GM23338 (cell line): ENCODE results near the gene BRSK2. TPM values are rescaled to one million over a fixed set of nuclear protein-coding genes. Genes with fewer than 3 reads are reported as not detected.

Experiments
- ATAC-seq: fragments of 200-7000 bp; cut with Tn5 transposase; 3 replicates; pipeline ENCODE4 v1.9.1; 2020
- DNase-seq: peaks from one replicate; pipeline ENCODE4 v3.0.0-alpha.2; 2015; ENCODE audit warnings: low spot score
- H2AFZ ChIP-seq: fragments of 200-600 bp; sonication (generic); 2 replicates; pipeline ENCODE4 v1.8.0; 2016; ENCODE audit warnings: antibody characterized with exemption, mild to moderate bottlenecking, moderate library complexity
- H3F3A ChIP-seq: fragments of 200-600 bp; sonication (generic); replicated peaks from 2 replicates; pipeline ENCODE4 v1.8.0; 2017; ENCODE audit warnings: antibody characterized with exemption, mixed run types, low read depth
- H3K27ac ChIP-seq: fragments of 200-600 bp; sonication (generic); 2 replicates; pipeline ENCODE4 v1.6.1; 2016; ENCODE audit warnings: low read depth
- H3K27me3 ChIP-seq: fragments of 200-600 bp; sonication (generic); 2 replicates; pipeline ENCODE4 v1.8.0; 2016; ENCODE audit warnings: mild to moderate bottlenecking, mixed run types, moderate library complexity; ENCODE audit not compliant: insufficient read depth
- H3K36me3 ChIP-seq: fragments of 200-600 bp; sonication (generic); 2 replicates; pipeline ENCODE4 v1.8.0; 2016; ENCODE audit warnings: mild to moderate bottlenecking; ENCODE audit not compliant: insufficient read depth
- H3K4me1 ChIP-seq: fragments of 200-600 bp; sonication (generic); 2 replicates; pipeline ENCODE4 v1.8.0; 2016; ENCODE audit warnings: mild to moderate bottlenecking, moderate library complexity; ENCODE audit not compliant: insufficient read depth
- H3K4me2 ChIP-seq: fragments of 200-600 bp; sonication (generic); 2 replicates; pipeline ENCODE4 v1.7.1; 2017; ENCODE audit warnings: mixed run types
- H3K4me3 ChIP-seq: fragments of 200-600 bp; sonication (generic); 2 replicates; pipeline ENCODE4 v1.6.1; 2016; ENCODE audit warnings: mixed run types
- H3K79me2 ChIP-seq: fragments of 200-600 bp; sonication (generic); replicated peaks from 2 replicates; pipeline ENCODE4 v1.8.0; 2017; ENCODE audit warnings: mild to moderate bottlenecking; ENCODE audit not compliant: insufficient read depth
- H3K9me2 ChIP-seq: fragments of 200-600 bp; sonication (generic); 2 replicates; pipeline ENCODE4 v1.8.0; 2017; ENCODE audit not compliant: insufficient read depth
- H4K20me1 ChIP-seq: fragments of 200-600 bp; sonication (generic); replicated peaks from 2 replicates; pipeline ENCODE4 v1.8.0; 2017; ENCODE audit warnings: mild to moderate bottlenecking; ENCODE audit not compliant: insufficient read depth
- H3K27ac Mint-ChIP-seq: 2 replicates; pipeline ENCODE4 v1.8.0; 2020; ENCODE audit warnings: inconsistent platforms, mild to moderate bottlenecking, moderate library complexity, mixed read lengths
- H3K27me3 Mint-ChIP-seq: 3 replicates; pipeline ENCODE4 v1.8.0; 2022; ENCODE audit warnings: low read depth, mild to moderate bottlenecking, moderate library complexity, mixed read lengths, inconsistent platforms; ENCODE audit not compliant: insufficient read depth, poor library complexity
- H3K36me3 Mint-ChIP-seq: 3 replicates; pipeline ENCODE4 v1.8.0; 2021; ENCODE audit warnings: low read depth, mild to moderate bottlenecking, inconsistent platforms, moderate library complexity, mixed read lengths
- H3K4me1 Mint-ChIP-seq: 3 replicates; pipeline ENCODE4 v1.8.0; 2020; ENCODE audit warnings: mild to moderate bottlenecking, inconsistent platforms, mixed read lengths
- H3K4me3 Mint-ChIP-seq: 3 replicates; pipeline ENCODE4 v1.8.0; 2021; ENCODE audit warnings: moderate library complexity, mild to moderate bottlenecking, inconsistent platforms, mixed read lengths
- H3K9me3 Mint-ChIP-seq: 3 replicates; pipeline ENCODE4 v1.8.0; 2020; ENCODE audit warnings: moderate library complexity, mild to moderate bottlenecking, inconsistent platforms, mixed read lengths
- CREB1 ChIP-seq: fragments of 250-450 bp; sonication (Bioruptor Pico); IDR thresholded peaks from 2 replicates; pipeline ENCODE4 v1.5.0; 2020; ENCODE audit warnings: low read depth, mild to moderate bottlenecking, moderate library complexity
- ETS1 ChIP-seq: IDR thresholded peaks from 2 replicates; pipeline ENCODE4 v1.6.1; 2016; ENCODE audit warnings: antibody characterized with exemption
- EZH2 ChIP-seq: fragments of 200-600 bp; sonication (generic); IDR thresholded peaks from one replicate; pipeline ENCODE4 v1.8.0; 2017; ENCODE audit warnings: antibody characterized with exemption, mild to moderate bottlenecking, low read depth; ENCODE audit not compliant: unreplicated experiment
- EZH2phosphoT487 ChIP-seq: fragments of 200-600 bp; sonication (generic); IDR thresholded peaks from one replicate; pipeline ENCODE4 v1.8.1; 2018; ENCODE audit warnings: antibody characterized with exemption; ENCODE audit not compliant: unreplicated experiment
- JUNB ChIP-seq: IDR thresholded peaks from one replicate; pipeline ENCODE4 v1.6.1; 2016; ENCODE audit warnings: antibody characterized with exemption; ENCODE audit not compliant: unreplicated experiment
- NANOG ChIP-seq: IDR thresholded peaks from 2 replicates; pipeline ENCODE4 v1.6.1; 2016; ENCODE audit warnings: antibody characterized with exemption, borderline replicate concordance
- POLR2AphosphoS5 ChIP-seq: IDR thresholded peaks from 2 replicates; pipeline ENCODE4 v1.6.1; 2016; ENCODE audit warnings: antibody characterized with exemption, low read depth
- REST ChIP-seq: IDR thresholded peaks from one replicate; pipeline ENCODE4 v1.6.1; 2018; ENCODE audit warnings: antibody characterized with exemption; ENCODE audit not compliant: unreplicated experiment
- ZNF114 ChIP-seq: fragments of 250-450 bp; sonication (Bioruptor Pico); IDR thresholded peaks from 2 replicates; pipeline ENCODE4 v1.5.0; 2020; ENCODE audit warnings: mild to moderate bottlenecking, moderate library complexity
- ZNF331 ChIP-seq: fragments of 250-450 bp; sonication (Bioruptor Pico); IDR thresholded peaks from 2 replicates; pipeline ENCODE4 v1.5.0; 2020; ENCODE audit warnings: low read depth, mild to moderate bottlenecking, moderate library complexity
- polyA plus RNA-seq: library from polyadenylated mRNA; unstranded; fragments of >200 nt; fragmentation: Nextera tagmentation; extraction: Ambion mirVana; gene quantifications from 2 replicates; pipeline ENCODE4 v1.2.1, GENCODE V29; 2016
- total RNA-seq: library from RNA; depleted of rRNA; stranded (reverse); fragments of >200 nt; shearing (Covaris generic); gene quantifications from 2 replicates; pipeline ENCODE4 v1.2.3, GENCODE V29; 2014

Gene BRSK2
- total and polyA plus RNA-seq, 2 experiments from 2014 or later: 7.2 to 20.3 TPM

GRCh38 chr11:1454576-1454975 lies 64.8 kb downstream of the BRSK2 start (continued):
- TF ChIP-seq EZH2: no peak
- TF ChIP-seq ZNF114 (CRISPR knock-in tag): no peak
- no peak for TF ChIP-seq ETS1
- TF ChIP-seq CREB1: no peak
- TF ChIP-seq JUNB: no peak
- TF ChIP-seq REST: no peak
- no peak for TF ChIP-seq POLR2AphosphoS5
- TF ChIP-seq EZH2phosphoT487: no peak
- TF ChIP-seq ZNF331 (CRISPR knock-in tag): no peak

- H3K27me3 ChIP-seq: no peaks in the 10 kb centered on the region
- no peaks in the 10 kb centered on the region for H3K9me2 ChIP-seq
- 0 out of 2 replicates have a peak, but pooled peaks cover 2% of the 10 kb centered on the region for H3K4me1 ChIP-seq
- no peaks in the 10 kb centered on the region for H3K79me2 ChIP-seq
- no peak overlapping the region for H3K27ac Mint-ChIP-seq
- H3K4me3 Mint-ChIP-seq: no peak overlapping the region
- no peak overlapping the region for H3K4me3 ChIP-seq
- H3K4me2 ChIP-seq: no peak overlapping the region
- H4K20me1 ChIP-seq: no peaks in the 10 kb centered on the region
- ATAC-seq: no peak
- H3K27me3 Mint-ChIP-seq: peaks cover 5% of the 10 kb centered on the region
- H3K36me3 ChIP-seq: no peaks in the 10 kb centered on the region
- peaks cover 3% of the 10 kb centered on the region; the same call in 1 of the 3 replicates for H3K4me1 Mint-ChIP-seq
- H2AFZ ChIP-seq: no peak overlapping the region
- peaks cover 4% of the 10 kb centered on the region; the same call in 1 of the 3 replicates for H3K36me3 Mint-ChIP-seq
- TF ChIP-seq REST (no peak), EZH2 (no peak), NANOG (no peak), EZH2phosphoT487 (no peak)
- H3K9me3 Mint-ChIP-seq: no peaks in the 10 kb centered on the region
- no peaks in the 10 kb centered on the region for H3F3A ChIP-seq
- DNase-seq: no peak
- no peak overlapping the region for H3K27ac ChIP-seq
These were observed 65.5 kb downstream of the BRSK2 start for GRCh38 chr11:1455032-1455762.
